Gastroesophageal sphincter (tissue), 3 donors: Measurements from ENCODE around the gene KRTAP1-1.
"Not testable (repeated sequence)": the region's sequence is repeated elsewhere in the genome, so short reads cannot be mapped to it uniquely, and the experiment has no call there.

ENCODE experiments used
- EP300 ChIP-seq: sonication (generic); formaldehyde crosslinking; IDR thresholded peaks from one replicate; pipeline ENCODE4 v1.6.1; 2017; ENCODE audit warnings: antibody characterized with exemption, mild to moderate bottlenecking
- POLR2A ChIP-seq, 2 donors: fragments of 450-650 bp; IDR thresholded peaks; one replicate each; pipeline ENCODE4 v1.6.1; 2017; ENCODE audit warnings: antibody characterized with exemption in 2 of 2, mild to moderate bottlenecking in 2 of 2, moderate library complexity in 1 of 2
- TF ChIP-seq, protein P1 (sequence below), 4 experiments: fragments of 200-600 bp in 2 of 4; fragments of 450-650 bp in 2 of 4; sonication (generic) in 1 of 4; IDR thresholded peaks; one replicate each; pipeline ENCODE4 v1.5.1; 2017 to 2019; ENCODE audit warnings: antibody characterized with exemption in 4 of 4, mild to moderate bottlenecking in 2 of 4, moderate library complexity in 2 of 4

DNA sequence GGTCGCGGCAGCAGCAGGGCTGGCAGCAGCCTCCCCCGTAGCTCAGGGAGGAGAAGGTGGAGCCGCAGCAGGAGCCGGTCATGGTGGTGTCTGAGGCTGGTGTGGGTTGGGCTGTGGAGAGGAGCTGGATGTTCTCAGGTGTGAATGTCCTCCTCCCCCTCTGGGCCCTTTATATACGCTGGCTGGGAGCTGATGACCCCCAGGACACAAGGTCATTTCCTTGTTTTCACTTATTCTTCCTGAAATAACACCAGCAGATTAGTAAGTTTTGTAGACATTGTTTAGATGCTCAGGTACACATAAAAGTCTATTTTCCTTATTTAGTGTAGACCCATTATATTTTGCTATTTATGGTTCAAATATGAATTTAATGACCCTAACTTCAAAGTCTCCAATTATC, 13.9 kb upstream of the KRTAP1-1 start, which contains the start of gene KRTAP2-2:
- TF ChIP-seq POLR2A (IDR thresholded peaks at IDR 0.05); EP300: not testable (repeated sequence)
- TF ChIP-seq, protein P1, sequence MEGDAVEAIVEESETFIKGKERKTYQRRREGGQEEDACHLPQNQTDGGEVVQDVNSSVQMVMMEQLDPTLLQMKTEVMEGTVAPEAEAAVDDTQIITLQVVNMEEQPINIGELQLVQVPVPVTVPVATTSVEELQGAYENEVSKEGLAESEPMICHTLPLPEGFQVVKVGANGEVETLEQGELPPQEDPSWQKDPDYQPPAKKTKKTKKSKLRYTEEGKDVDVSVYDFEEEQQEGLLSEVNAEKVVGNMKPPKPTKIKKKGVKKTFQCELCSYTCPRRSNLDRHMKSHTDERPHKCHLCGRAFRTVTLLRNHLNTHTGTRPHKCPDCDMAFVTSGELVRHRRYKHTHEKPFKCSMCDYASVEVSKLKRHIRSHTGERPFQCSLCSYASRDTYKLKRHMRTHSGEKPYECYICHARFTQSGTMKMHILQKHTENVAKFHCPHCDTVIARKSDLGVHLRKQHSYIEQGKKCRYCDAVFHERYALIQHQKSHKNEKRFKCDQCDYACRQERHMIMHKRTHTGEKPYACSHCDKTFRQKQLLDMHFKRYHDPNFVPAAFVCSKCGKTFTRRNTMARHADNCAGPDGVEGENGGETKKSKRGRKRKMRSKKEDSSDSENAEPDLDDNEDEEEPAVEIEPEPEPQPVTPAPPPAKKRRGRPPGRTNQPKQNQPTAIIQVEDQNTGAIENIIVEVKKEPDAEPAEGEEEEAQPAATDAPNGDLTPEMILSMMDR (IDR thresholded peaks at IDR 0.05) = not testable (repeated sequence)
